Measurements from ENCODE around the gene LPAR3.
A peak's percentile ranks its signal among the peaks of the same experiment; 100 is the strongest.

Gene LPAR3

DNA sequence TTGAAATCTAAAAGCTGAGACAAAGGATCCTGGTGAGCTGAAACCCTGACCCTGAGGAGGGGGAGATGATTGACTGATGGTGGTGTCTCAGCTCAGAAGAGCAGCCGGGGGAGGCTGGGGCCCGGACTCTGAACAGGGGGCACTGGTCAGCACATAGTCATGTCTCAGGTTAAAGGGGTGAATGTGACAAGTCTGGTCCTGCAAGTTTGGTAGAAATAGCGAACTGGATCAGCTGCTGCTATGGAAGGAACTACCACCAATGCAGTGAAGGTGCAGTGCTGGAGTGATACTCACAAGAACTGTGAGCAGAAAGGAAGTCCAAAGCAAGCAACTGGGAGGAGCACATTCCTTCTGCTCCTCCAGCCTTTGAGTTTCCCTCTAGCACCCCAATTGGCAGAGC lies 104.0 kb downstream of the LPAR3 start:
- intact Hi-C loops (cut with DNase I; ENCODE audit: low total_unique reads): no loop called here
- Histone ChIP-seq H3K4me1 (no peaks in the 10 kb centered on the region), H3K27me3 (no peaks in the 10 kb centered on the region), H3K9me3 (peaks cover 0 to 20% (median 3%) of the 10 kb centered on the region in 3 donors), H3K4me3 (no peak overlapping the region), H3K36me3 (no peaks in the 10 kb centered on the region), H3K27ac (no peak overlapping the region)
- TF ChIP-seq, protein P1, sequence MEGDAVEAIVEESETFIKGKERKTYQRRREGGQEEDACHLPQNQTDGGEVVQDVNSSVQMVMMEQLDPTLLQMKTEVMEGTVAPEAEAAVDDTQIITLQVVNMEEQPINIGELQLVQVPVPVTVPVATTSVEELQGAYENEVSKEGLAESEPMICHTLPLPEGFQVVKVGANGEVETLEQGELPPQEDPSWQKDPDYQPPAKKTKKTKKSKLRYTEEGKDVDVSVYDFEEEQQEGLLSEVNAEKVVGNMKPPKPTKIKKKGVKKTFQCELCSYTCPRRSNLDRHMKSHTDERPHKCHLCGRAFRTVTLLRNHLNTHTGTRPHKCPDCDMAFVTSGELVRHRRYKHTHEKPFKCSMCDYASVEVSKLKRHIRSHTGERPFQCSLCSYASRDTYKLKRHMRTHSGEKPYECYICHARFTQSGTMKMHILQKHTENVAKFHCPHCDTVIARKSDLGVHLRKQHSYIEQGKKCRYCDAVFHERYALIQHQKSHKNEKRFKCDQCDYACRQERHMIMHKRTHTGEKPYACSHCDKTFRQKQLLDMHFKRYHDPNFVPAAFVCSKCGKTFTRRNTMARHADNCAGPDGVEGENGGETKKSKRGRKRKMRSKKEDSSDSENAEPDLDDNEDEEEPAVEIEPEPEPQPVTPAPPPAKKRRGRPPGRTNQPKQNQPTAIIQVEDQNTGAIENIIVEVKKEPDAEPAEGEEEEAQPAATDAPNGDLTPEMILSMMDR (IDR thresholded peaks at IDR 0.05): no peak
- no peak for DNase-seq

DNA sequence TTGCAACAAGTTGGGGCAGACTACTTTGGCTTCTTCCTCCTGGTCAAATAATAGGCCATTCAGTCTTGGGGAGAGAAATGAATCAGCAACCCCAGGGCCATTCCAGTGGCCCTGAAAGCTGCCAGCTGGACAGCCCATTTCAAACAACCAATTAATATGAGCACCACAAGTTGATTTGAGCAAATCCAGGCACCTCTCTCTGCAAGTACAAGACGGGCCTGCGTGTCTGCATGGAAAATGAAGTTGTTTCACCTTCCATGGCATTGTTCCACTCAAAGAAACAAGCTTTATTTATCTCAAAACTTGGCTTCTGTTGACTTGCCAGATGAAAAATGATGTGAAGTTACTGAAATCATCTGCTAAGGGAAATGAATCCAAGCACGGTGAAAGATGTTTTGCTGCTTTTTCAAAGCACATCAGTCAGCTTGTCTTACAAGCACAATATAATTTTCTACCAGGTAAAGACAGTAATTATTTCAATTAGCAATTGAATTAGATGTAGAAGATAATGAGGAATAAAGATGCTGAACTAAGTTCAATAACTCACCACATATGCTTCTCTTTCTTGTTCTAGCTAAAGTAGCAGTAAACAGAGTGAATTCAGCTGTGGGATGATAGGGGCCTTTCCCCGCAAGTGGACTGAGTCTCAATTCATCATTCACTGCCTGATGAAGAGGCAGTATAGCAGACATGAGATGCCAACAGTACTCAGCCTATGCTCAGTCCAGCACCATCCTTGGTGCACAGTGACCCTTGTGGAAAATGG lies 107.6 kb downstream of the LPAR3 start:
- DNase-seq: no peak
- Histone ChIP-seq H3K9me3 (peaks cover 0 to 5% (median 3%) of the 10 kb centered on the region in 3 donors), H3K27ac (no peak overlapping the region), H3K36me3 (no peaks in the 10 kb centered on the region), H3K27me3 (peaks cover 0 to 6% of the 10 kb centered on the region in 2 donors), H3K4me1 (no peaks in the 10 kb centered on the region), H3K4me3 (no peak overlapping the region)
- TF ChIP-seq, protein P1 (IDR thresholded peaks at IDR 0.05): no peak
- intact Hi-C loops (cut with DNase I; ENCODE audit: low total_unique reads): no loop called here

DNA sequence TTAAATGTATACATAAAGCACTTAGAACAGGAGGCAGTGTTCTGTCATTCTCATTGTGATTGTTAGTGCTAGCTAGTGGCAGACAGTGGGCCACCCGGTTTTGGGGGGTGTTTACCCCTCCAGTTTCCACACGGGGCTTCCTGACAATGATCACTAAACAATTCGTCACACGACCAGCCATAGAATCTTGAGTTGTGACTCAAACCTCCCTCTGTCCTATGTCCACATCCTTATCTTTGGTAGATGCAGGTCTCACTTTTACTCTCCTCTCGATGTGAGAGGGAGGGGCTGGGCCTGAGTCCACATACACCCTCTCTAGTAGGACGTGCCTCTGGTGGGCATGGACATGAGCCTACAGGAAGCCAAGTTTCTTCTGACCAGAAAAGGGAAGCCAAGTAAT lies 110.1 kb downstream of the LPAR3 start:
- TF ChIP-seq, protein P1 (IDR thresholded peaks at IDR 0.05): no peak
- intact Hi-C loops (cut with DNase I; ENCODE audit: low total_unique reads): no loop called here

DNA sequence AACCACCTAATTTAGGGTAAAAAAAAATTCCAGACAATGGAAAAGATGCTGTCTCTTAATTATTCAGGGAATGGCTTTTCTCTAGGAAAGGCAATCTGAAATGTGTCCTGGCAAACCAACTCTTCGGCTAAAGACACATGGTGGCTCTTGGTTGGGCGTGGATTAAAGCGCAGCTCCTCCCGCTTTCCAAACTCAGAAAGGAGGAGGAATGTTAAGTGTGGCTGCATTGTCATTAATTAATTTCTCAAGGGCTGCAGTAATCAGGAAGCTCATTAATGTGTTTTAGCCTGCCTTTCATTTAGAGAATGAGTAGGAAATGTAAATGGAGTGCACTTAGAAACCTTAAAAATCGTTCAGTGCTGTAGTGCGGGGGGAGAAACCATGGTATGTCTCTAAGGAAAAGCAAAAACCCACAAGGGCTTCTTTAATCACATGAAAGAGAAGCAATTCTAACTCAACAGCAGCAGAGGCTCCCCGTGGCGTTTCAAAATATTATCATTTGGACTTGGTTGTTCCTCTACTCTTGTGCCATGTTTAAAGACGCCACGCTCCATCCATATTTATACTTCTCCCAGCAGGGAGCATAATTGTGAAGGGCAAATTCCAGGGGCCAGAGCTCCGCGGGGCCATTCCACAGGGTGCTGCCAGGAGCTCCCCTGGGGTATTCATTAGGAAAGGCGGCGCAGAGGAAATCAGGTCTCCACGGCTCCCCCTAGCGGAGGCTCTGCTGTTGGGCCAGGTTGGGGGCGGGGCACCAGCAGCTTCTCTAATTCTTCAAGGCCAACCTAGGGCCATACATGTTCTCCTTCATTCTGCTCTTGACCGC lies 110.8 kb downstream of the LPAR3 start:
- Histone ChIP-seq H3K27me3 (peaks cover 0 to 6% of the 10 kb centered on the region in 2 donors), H3K9me3 (no peaks in the 10 kb centered on the region), H3K27ac (no peak overlapping the region), H3K4me3 (no peak overlapping the region), H3K4me1 (no peaks in the 10 kb centered on the region), H3K36me3 (no peaks in the 10 kb centered on the region)
- intact Hi-C loops (cut with DNase I; ENCODE audit: low total_unique reads): no loop called here
- TF ChIP-seq, protein P1 (IDR thresholded peaks at IDR 0.05): peak; percentile 29 to 41
- DNase-seq: peak in 1 of 2 donors; percentile 40

More for the DNA sequence above, 110.1 kb downstream of the LPAR3 start:
- peaks cover 0 to under 1% (median 0%) of the 10 kb centered on the region in 3 donors for H3K9me3 ChIP-seq
- no peak overlapping the region for H3K27ac ChIP-seq
- DNase-seq: no peak
- H3K4me1 ChIP-seq: no peaks in the 10 kb centered on the region
- H3K4me3 ChIP-seq: no peak overlapping the region
- H3K36me3 ChIP-seq: no peaks in the 10 kb centered on the region
- H3K27me3 ChIP-seq: peaks cover 0 to 6% of the 10 kb centered on the region in 2 donors

DNA sequence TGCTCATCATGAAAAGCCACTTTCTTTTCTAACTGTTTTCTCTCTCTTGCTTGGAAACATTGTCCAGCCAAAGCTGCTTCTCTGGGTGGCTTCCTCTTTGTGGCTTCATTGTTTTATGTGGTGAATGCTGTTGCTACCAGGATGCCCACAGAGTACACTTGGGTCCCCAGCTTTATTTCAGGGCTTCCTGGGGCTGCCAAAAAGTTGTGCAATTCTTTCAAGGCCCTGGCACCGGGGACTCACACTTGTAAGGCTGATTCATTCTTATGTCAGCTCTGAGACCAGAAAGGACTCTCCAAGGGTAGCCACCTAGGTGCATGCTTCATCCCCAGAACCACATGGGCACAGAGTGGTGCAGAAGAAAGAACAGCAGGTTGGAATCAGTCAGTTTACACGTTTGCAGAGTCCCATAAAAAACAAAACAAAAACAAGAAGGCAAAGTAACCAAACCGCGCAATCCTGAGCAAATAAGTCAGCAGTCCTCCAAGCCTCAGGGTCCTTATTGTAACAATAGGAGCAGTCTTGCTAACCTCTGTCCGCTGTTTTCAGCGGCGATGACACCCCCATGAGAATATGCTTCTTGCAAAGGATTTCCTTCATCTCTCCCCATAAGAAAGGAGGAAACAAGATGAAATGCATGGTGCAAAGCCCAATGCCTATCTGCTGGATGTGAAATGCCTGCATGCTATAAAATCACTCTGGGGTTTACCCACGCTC lies 112.8 kb downstream of the LPAR3 start:
- H3K4me1 ChIP-seq: no peaks in the 10 kb centered on the region
- no peaks in the 10 kb centered on the region for H3K9me3 ChIP-seq
- peaks cover 0 to 6% of the 10 kb centered on the region in 2 donors for H3K27me3 ChIP-seq
- TF ChIP-seq, protein P1 (IDR thresholded peaks at IDR 0.05): no peak
- no peak for DNase-seq
- H3K36me3 ChIP-seq: no peaks in the 10 kb centered on the region
- H3K27ac ChIP-seq: no peak overlapping the region
- intact Hi-C loops (cut with DNase I; ENCODE audit: low total_unique reads): loop anchor here (10.0 kb wide), 2 partner anchors 125 to 645 kb away; no protein-coding TSS in a partner anchor
- H3K4me3 ChIP-seq: no peak overlapping the region

Data from tibial artery (tissue), 4 donors.